Right lobe of liver (tissue), 6 donors: Measurements from ENCODE around the gene STARD6. TPM values are rescaled to one million over a fixed set of nuclear protein-coding genes. Genes with fewer than 3 reads are reported as not detected.

Experiments
- ATAC-seq, 4 donors: fragments of 200-7000 bp; cut with Tn5 transposase; one replicate each; pipeline ENCODE4 v1.9.1; 2020; ENCODE audit warnings: mild to moderate bottlenecking in 4 of 4, moderate library complexity in 4 of 4
- DNase-seq, 3 donors: peaks; one replicate each; pipeline ENCODE4 v3.0.0-alpha.2; 2020
- H3K27ac ChIP-seq, 3 donors: fragments of 200-600 bp; one replicate each; pipeline ENCODE4 v1.8.0; 2022
- H3K27me3 ChIP-seq, 2 donors: fragments of 200-600 bp; one replicate each; pipeline ENCODE4 v1.8.0; 2022
- H3K36me3 ChIP-seq, 4 donors: fragments of 200-600 bp; sonication (generic) in 1 of 4; one replicate each; pipeline versions ENCODE4 v1.5.1 to v1.8.0; 2017 to 2022; ENCODE audit warnings: control low read depth in 1 of 4
- H3K4me1 ChIP-seq, 4 donors: fragments of 200-600 bp; sonication (generic) in 1 of 4; one replicate each; pipeline versions ENCODE4 v1.5.1 to v1.8.0; 2017 to 2022; ENCODE audit warnings: control low read depth in 1 of 4
- H3K4me3 ChIP-seq, 3 donors: fragments of 200-600 bp; one replicate each; pipeline ENCODE4 v1.8.0; 2022
- H3K9me3 ChIP-seq, 4 donors: fragments of 200-600 bp; sonication (generic) in 1 of 4; one replicate each; pipeline versions ENCODE4 v1.5.1 to v1.8.0; 2017 to 2022; ENCODE audit warnings: control low read depth in 1 of 4
- POLR2A ChIP-seq: fragments of 450-650 bp; IDR thresholded peaks from one replicate; pipeline ENCODE4 v1.6.1; 2017; ENCODE audit warnings: antibody characterized with exemption, mild to moderate bottlenecking
- WGBS: methylation state at CpG from one replicate; pipeline ENCODE4 v1.1.6; 2018; ENCODE audit warnings: low coverage, low lambda C conversion rate; ENCODE audit not compliant: insufficient coverage; ENCODE audit errors: missing lambda C conversion rate; 5-methylcytosine and 5-hydroxymethylcytosine counted together
- intact Hi-C, 2 donors: fragments of 100-400 bp; cut with DNase I; formaldehyde crosslinking; loops; one replicate each; pipeline versions ENCODE4 v1.11.2 to v1.14.1; 2022
- total RNA-seq, 6 experiments: library from RNA; depleted of rRNA in 2 of 6; stranded (reverse); fragments of >200 nt in 2 of 6; fragmentation: NEBNext Ultra II Directional in 3 of 6; extraction: Animal tissue kit (Norgen Biotek cat#: 25700) in 3 of 6; gene quantifications; one replicate each; pipeline versions ENCODE4 v1.1.0 to v1.2.4, GENCODE V29; 2016 to 2023
- TF ChIP-seq, protein P1 (sequence below), 4 donors: fragments of 200-600 bp in 3 of 4; fragments of 450-650 bp in 1 of 4; IDR thresholded peaks; one replicate each; pipeline versions ENCODE4 v1.5.1 to v1.8.0; 2016 to 2022; ENCODE audit warnings: antibody characterized with exemption in 4 of 4, mild to moderate bottlenecking in 2 of 4
- donor health status: DM: no; HTN: yes; CAD: no.
- donor health status: DM: no; HTN: no; CAD: no.
- donor health status: DM: no; HTN: no; CAD: no.
- donor health status: DM: no; HTN: yes; CAD: no.
- donor health status: DM: no; HTN: yes; CAD: no.

The STARD6 gene
- total RNA-seq, 6 experiments from 2014 or later = not detected

GRCh38 chr18:54294274-54294673 lies 63.4 kb downstream of the STARD6 start:
- Histone ChIP-seq H3K27me3 (no peaks in the 10 kb centered on the region), H3K4me3 (no peak overlapping the region), H3K4me1 (no peaks in the 10 kb centered on the region), H3K27ac (no peak overlapping the region), H3K36me3 (peaks cover 0 to 14% (median 5%) of the 10 kb centered on the region in 4 donors), H3K9me3 (no peaks in the 10 kb centered on the region)
- no peak for DNase-seq
- TF ChIP-seq, protein P1, sequence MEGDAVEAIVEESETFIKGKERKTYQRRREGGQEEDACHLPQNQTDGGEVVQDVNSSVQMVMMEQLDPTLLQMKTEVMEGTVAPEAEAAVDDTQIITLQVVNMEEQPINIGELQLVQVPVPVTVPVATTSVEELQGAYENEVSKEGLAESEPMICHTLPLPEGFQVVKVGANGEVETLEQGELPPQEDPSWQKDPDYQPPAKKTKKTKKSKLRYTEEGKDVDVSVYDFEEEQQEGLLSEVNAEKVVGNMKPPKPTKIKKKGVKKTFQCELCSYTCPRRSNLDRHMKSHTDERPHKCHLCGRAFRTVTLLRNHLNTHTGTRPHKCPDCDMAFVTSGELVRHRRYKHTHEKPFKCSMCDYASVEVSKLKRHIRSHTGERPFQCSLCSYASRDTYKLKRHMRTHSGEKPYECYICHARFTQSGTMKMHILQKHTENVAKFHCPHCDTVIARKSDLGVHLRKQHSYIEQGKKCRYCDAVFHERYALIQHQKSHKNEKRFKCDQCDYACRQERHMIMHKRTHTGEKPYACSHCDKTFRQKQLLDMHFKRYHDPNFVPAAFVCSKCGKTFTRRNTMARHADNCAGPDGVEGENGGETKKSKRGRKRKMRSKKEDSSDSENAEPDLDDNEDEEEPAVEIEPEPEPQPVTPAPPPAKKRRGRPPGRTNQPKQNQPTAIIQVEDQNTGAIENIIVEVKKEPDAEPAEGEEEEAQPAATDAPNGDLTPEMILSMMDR (IDR thresholded peaks at IDR 0.05) = no peak
- TF ChIP-seq POLR2A = no peak
- 100% methylated on average over 4 of the region's 4 CpGs for WGBS
- intact Hi-C loops = no loop called here
- no peak for ATAC-seq

DNA sequence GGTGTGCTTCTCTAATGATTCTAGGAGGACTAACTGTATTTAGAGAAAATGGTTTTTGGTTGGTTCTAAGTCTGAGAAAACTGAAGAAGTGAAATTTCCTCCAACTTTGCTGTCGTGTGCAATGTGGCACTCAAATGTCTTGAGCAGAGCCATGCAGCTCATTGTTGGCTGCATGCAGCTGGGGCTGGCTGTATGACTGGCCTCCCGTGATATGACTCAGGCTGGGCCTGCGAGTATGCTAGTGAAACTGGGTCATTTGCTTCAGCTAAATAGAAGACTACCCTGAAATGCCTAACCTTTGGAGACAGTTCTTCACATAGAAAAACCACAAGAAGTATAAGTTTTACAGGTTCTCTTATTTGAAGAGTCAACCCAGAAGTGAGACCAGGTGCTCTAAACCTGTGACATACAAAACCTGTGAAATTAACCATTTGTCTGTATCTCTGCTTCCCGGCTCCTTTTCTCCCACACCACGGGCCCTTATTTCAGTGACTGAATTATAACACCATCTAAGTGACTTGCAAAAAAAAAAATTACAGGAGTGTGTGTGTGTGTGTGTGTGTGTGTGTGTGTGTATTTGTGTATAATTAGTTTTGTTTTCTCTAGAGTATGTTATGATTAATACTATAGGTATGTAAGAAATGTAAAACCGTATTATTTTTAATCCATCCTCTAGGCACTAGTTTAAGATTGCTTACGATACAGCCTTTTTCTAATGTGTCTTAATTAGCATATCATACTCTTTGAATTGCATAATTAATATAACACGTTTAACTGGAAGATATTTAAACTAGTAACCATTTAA lies 72.5 kb downstream of the STARD6 start:
- H3K4me1 ChIP-seq = no peaks in the 10 kb centered on the region
- H3K27ac ChIP-seq = no peak overlapping the region
- no peaks in the 10 kb centered on the region for H3K27me3 ChIP-seq
- ATAC-seq = peak in 2 of 4 donors; percentile 29 to 36
- WGBS = 70% methylated on average over 6 of the region's 8 CpGs
- no peaks in the 10 kb centered on the region for H3K9me3 ChIP-seq
- DNase-seq = no peak
- intact Hi-C loops = no loop called here
- H3K4me3 ChIP-seq = no peak overlapping the region
- H3K36me3 ChIP-seq = peaks cover 0 to 35% (median 13%) of the 10 kb centered on the region in 4 donors
- no peak for TF ChIP-seq POLR2A
- TF ChIP-seq, protein P1 (IDR thresholded peaks at IDR 0.05) = no peak

- no peak overlapping the region for H3K4me3 ChIP-seq
- WGBS = 90% methylated on average over 3 of the region's 3 CpGs
Measured at GRCh38 chr18:54284535-54284934, 73.1 kb downstream of the STARD6 start.

DNA sequence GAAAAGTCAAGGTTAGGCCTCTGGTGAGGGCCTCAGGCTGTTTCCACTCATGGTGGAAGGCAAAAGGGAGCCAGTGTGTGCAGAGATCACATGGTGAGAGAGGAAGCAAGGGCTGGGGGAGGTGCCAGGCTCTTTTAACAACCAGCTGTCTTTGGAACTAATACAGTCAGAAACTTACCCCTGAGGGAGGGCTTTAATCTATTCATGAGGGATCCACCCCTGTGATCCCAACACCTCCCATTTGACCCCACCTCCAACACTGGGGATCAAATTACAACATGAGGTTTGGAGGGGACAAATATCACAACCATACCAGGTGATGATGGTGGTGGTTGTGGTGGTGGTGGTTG lies 77.5 kb downstream of the STARD6 start:
- DNase-seq = no peak
- no peaks in the 10 kb centered on the region for H3K9me3 ChIP-seq
- no peak overlapping the region for H3K27ac ChIP-seq
- H3K27me3 ChIP-seq = no peaks in the 10 kb centered on the region
- intact Hi-C loops = no loop called here
- no peak for ATAC-seq
- no peaks in the 10 kb centered on the region for H3K4me1 ChIP-seq
- TF ChIP-seq POLR2A = no peak
- TF ChIP-seq, protein P1 (IDR thresholded peaks at IDR 0.05) = no peak
- no peak overlapping the region for H3K4me3 ChIP-seq
- H3K36me3 ChIP-seq = peaks cover 0 to 34% (median 11%) of the 10 kb centered on the region in 4 donors

More at GRCh38 chr18:54284535-54284934, 73.1 kb downstream of the STARD6 start:
- no peaks in the 10 kb centered on the region for H3K9me3 ChIP-seq
- H3K4me1 ChIP-seq = no peaks in the 10 kb centered on the region
- H3K27me3 ChIP-seq = no peaks in the 10 kb centered on the region
- DNase-seq = no peak
- peaks cover 0 to 35% (median 16%) of the 10 kb centered on the region in 4 donors for H3K36me3 ChIP-seq
- TF ChIP-seq POLR2A = no peak
- TF ChIP-seq, protein P1 (IDR thresholded peaks at IDR 0.05) = no peak
- no peak overlapping the region for H3K27ac ChIP-seq
- intact Hi-C loops = no loop called here
- ATAC-seq = no peak
